NCI-H2081 (cell line): Measurements from ENCODE around the gene GOLIM4.

Experiments
- DNase-seq, 2 experiments: peaks; one replicate each; lab custom pipeline; 2025; lab: John Stamatoyannopoulos, UW

The GOLIM4 gene

DNA sequence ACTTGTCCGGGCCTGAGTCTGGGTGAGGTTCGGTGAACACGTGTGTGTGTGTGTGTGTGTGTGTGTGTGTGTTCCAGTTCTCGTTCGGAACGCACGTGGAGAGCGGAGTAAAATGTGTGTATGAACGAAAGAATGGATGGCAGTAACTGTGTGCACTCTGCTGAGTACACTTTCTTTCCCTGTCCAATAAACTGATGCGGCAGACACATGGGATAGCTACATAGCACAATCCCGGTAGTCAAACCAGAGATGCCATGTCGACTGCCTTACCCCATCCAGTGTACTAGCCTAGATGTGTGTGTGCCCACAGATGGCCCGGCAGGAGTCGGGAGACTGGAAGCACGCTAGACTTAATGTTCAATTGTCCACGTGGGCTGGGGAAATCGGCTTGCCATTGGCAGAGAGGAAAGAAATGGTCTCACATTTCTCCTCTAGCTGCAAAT lies 507 bp upstream of the GOLIM4 start:
- peak; percentile 93 to 98 for DNase-seq

DNA sequence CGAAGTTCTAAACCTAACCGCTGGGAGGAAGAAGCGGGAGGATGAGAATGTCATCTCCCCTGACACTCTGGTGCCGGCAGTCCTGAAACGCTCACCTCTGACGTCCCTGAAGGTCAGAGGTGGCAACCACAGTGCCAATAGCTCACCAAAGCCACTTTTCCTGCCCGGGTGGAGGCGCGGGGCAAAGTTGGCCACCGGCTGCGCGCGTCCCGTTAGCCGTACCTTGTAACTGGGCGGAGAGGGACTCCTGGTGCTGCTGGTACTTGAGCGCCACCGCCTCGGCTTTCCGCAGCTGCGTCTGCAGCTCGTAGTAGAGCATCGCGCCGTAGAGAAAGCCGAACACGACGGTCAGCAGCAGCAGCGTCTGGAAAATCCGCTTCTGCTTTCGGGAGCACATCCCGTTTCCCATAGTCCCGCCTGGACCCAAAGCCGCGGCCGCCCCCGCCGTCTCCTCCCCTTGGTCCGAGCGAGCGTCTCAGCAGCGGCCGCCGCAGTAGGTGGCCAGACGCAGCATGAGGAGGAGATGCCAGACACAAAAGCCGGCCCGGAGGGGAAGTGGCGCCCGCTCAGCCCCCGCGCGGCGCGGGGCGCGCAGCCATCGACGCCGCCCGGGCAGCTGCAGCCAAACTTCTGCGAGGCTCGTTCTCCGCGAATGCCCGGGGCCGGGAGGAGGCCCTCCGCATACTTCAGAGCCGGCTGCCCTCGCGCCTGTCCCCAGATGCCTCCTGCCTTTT lies 680 bp downstream of the GOLIM4 start:
- DNase-seq, result peak; percentile 87 to 90

GRCh38 chr3:168094580-168094876 lies 1.2 kb downstream of the GOLIM4 start:
- DNase-seq, result peak; percentile 28 to 78

DNA sequence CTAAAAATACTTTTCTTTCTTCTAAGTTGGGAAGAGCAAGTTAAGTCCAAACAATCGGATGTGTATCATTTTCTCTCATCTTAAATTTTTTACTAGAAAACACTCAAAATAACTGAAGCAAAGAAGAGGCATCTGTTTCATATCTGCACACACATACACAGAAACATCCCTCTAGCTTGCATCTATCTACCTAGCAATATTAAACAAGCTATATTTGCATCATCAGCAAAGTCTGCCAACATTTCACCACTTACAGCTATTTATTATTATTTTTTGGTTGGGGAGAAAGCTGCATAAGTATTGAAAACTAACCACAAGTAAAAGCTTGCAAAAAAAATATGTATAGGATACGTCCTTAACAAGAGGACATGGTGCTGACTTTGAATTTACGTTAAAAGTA lies 1.9 kb downstream of the GOLIM4 start:
- DNase-seq, result no peak

- DNase-seq, result peak in 1 of 2 experiments; percentile 46
Measured at GRCh38 chr3:168093229-168093628, 2.5 kb downstream of the GOLIM4 start.

DNA sequence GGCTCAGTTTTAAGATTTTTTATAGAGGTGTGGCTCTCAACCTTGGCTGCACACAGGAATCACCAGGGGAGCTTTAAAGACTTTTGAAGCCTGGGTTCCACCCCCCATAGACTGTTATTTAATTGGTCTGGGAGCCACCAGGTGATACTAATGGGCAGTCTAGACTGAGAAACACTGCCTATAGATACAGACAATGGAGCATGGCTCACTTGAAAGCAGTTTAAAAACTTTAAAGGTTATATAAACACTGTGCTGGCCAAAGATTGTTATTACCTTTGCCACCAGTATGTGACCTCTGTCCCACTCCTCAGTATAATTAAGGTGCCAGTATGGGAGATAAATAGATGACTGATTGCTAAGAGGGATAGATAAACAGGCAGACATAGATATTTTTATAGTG lies 3.8 kb downstream of the GOLIM4 start:
- peak; percentile 63 to 84 for DNase-seq

GRCh38 chr3:168091302-168091858 lies 4.3 kb downstream of the GOLIM4 start:
- DNase-seq, result no peak

- no peak for DNase-seq
Measured at GRCh38 chr3:168090306-168091085, 5.2 kb downstream of the GOLIM4 start.

- DNase-seq, result no peak
Measured at GRCh38 chr3:168089179-168089771, 6.4 kb downstream of the GOLIM4 start.

- DNase-seq, result no peak
Measured at GRCh38 chr3:168088106-168088720, 7.5 kb downstream of the GOLIM4 start.

GRCh38 chr3:168087539-168087938 lies 8.2 kb downstream of the GOLIM4 start:
- DNase-seq, result no peak

DNA sequence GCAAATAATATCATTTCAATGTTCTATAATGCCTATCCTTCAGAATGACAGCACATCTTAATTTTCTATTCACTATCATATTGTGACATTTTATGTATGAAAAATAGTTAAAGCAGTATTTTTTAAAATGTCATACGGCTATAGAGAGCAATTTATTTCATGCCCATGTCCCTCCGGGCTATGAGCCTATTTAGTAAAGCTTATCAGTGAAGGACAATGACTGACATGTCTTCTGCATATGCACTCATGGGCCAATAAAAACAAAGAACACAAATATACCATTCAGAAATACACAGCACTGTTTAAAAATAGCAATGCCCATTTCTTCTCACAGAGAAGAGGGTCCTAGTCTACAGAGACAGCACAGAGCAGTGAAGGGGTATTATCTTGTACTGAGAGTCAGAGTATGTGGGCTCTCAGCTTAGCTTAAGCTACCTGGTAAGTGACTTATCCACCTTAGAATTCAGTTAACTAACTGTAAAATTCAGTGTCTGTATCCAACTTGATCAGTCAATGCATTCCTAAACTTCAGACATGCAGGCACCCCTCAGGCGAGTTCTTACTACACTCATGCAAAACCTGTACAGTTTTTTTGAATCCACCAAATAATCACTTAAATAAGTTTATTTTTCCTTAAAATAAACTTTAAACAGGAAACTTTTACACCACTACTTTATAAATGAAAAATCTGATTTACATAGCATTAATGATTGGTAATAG lies 9.0 kb downstream of the GOLIM4 start:
- no peak for DNase-seq

DNA sequence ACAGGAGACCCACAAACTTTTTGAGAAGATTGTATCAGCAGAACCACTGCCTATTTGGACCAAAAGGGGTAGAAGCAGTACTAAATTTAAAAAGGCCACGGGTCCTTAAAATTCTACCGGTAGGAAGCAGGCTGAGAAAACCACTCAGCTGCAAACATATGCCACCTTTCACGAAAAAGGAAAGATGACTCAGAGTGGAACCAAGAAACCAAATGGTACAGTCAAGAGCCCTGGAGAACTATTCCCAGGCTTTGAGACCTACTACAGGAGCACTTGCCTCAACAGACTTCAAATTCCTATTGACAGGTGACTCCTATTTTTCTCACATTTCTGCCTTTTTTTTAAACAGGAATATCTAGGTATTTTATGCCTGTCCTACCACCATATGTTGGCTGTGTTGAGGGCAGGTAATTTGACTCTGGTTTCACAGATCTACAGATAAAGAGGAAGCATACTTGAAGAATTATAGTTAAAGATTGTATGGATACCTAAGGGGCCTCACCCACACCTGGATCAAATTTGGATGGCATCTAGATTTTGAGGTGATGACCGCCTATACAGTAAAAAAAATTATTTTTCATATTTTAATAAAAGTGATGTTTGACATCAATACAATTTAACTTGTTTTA lies 10.1 kb downstream of the GOLIM4 start:
- no peak for DNase-seq

DNA sequence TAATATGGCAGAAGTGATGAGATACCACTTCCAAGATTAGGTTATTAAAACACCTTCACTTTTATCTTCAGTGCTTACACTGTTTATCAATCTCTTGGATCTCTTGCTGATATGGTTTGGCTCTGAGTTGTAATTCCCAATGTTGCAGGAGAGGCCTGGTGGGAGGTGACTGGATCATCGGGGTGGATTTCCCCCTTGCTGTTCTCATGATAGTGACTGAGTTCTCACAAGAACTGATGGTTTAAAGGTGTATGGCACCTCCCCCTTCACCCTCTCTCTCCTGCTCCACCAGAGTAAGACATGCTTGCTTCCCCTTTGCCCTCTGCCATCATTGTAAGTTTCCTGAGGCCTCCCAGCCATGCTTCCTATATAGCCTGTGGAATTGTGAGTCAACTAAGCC lies 11.8 kb downstream of the GOLIM4 start:
- no peak for DNase-seq

DNA sequence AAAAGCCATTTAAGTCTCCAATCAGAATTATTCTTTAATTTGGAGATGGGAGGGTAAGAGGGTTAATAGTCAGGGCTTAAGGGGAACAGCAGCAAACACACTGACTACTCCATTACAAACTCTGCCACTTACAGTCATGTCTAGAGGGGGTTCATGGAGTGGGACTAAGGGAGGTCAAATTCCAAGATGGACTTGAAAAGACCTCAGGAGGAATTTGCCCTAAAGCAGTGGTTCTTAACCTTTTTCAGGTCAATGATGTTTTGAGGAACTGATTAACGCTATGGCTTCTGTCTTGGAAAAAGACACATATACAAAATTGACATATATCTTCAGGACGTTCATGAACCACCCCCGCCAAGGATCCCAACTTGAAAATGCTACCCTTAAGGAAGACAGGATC lies 13.9 kb downstream of the GOLIM4 start:
- DNase-seq, result no peak

GRCh38 chr3:168081171-168081771 lies 14.5 kb downstream of the GOLIM4 start:
- no peak for DNase-seq

DNA sequence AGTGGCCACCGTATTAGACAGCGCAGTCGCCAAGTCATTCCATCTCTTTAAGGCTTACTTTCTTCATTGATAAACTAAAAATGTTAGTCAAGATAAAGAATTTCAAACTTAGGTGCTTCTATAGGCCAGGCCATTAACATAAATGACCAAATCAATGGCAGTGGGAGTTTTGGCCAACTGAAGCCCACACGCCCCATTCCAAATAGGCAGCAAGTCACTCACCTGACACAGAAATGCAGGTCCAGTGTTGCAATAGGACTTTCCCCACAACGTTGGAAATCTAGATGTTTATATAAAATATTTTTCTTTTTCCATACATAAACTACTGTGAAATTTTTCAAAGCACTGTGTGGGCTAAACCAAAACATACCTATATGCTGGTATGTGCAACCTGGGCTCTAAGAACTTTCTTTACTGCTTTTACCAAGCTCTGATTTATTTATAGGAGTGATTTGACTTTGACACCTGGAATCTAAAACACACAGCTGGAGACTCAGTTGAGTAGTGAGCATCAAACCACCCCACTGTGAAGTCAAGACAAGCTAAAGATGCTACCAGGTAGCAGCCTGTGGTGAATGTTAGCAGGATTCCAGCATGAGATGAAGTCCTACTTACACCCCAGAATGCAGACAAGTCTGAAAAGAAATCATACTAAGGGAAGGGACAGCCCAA lies 15.1 kb downstream of the GOLIM4 start:
- DNase-seq, result no peak

GRCh38 chr3:168080022-168080421 lies 15.7 kb downstream of the GOLIM4 start:
- no peak for DNase-seq

GRCh38 chr3:168077091-168077490 lies 18.6 kb downstream of the GOLIM4 start:
- DNase-seq, result no peak
